ENCODE results near the gene DLST. TPM values are rescaled to one million over a fixed set of nuclear protein-coding genes. Genes with fewer than 3 reads are reported as not detected.

DLST gene
- total and polyA plus RNA-seq, 11 donors: 75.7 to 251 (median 190) TPM

GRCh38 chr14:74902941-74903705 is 21.4 kb downstream of the DLST start:
- no peak overlapping the region for H3K4me3 ChIP-seq

GRCh38 chr14:74904635-74905503 is 23.2 kb downstream of the DLST start:
- intact Hi-C loops (cut with DNase I): loop anchor here in 9 of 10 donors (1.0 to 5.0 kb wide), 3 partner anchors 43 to 44 kb away; no protein-coding TSS in a partner anchor
- Histone ChIP-seq H3K4me1 (peaks cover 11 to 53% (median 37%) of the 10 kb centered on the region in 12 donors), H3K27ac (peak overlapping the region in 1 of 12 donors; percentile 24)

More at GRCh38 chr14:74902941-74903705, 21.4 kb downstream of the DLST start:
- intact Hi-C loops (cut with DNase I): no loop called here
- TF ChIP-seq POLR2A (IDR thresholded peaks at IDR 0.05): no peak
- no peak for TF ChIP-seq CTCF (IDR thresholded peaks at IDR 0.05)
- DNase-seq (no peak), ATAC-seq (no peak)
- Histone ChIP-seq H3K36me3 (peaks cover 3 to 74% (median 67%) of the 10 kb centered on the region in 9 donors), H3K4me1 (peaks cover 11 to 41% (median 29%) of the 10 kb centered on the region in 12 donors), H3K27me3 (no peaks in the 10 kb centered on the region), H3K27ac (no peak overlapping the region), H3K9me3 (no peaks in the 10 kb centered on the region)
- WGBS, 4 donors: 59 to 67% (median 65%) methylated on average over 7 to 10 of the region's 10 CpGs

GRCh38 chr14:74905595-74906142 is 24.0 kb downstream of the DLST start:
- H3K27ac ChIP-seq: peak overlapping the region in 3 of 12 donors; percentile 24 to 34 (median 27)

More at GRCh38 chr14:74904635-74905503, 23.2 kb downstream of the DLST start:
- Histone ChIP-seq H3K4me3 (no peak overlapping the region), H3K27me3 (no peaks in the 10 kb centered on the region), H3K36me3 (peaks cover 3 to 56% (median 50%) of the 10 kb centered on the region in 9 donors), H3K9me3 (no peaks in the 10 kb centered on the region)
- TF ChIP-seq POLR2A (IDR thresholded peaks at IDR 0.05) (no peak), CTCF (IDR thresholded peaks at IDR 0.05) (no peak)
- ATAC-seq: no peak
- 77 to 83% (median 79%) methylated on average over 6 of the region's 6 CpGs for WGBS, 4 donors
- no peak for DNase-seq

More at GRCh38 chr14:74905595-74906142, 24.0 kb downstream of the DLST start:
- no peak overlapping the region for H3K4me3 ChIP-seq
- intact Hi-C loops (cut with DNase I): loop anchor here in 9 of 10 donors (1.0 to 5.0 kb wide), 3 partner anchors 43 to 45 kb away; no protein-coding TSS in a partner anchor
- 40 to 51% (median 47%) methylated on average over 13 to 14 of the region's 14 CpGs for WGBS, 4 donors
- H3K4me1 ChIP-seq: peaks cover 11 to 53% (median 38%) of the 10 kb centered on the region in 12 donors
- DNase-seq: peak; percentile 68 to 87 (median 75)
- peak; percentile 23 to 56 (median 46) for ATAC-seq
- H3K9me3 ChIP-seq: no peaks in the 10 kb centered on the region
- peaks cover 3 to 48% (median 42%) of the 10 kb centered on the region in 9 donors for H3K36me3 ChIP-seq
- TF ChIP-seq POLR2A (IDR thresholded peaks at IDR 0.05): peak in 1 of 2 donors; percentile 20
- TF ChIP-seq CTCF (IDR thresholded peaks at IDR 0.05): peak; percentile 84 to 95 (median 92)
- H3K27me3 ChIP-seq: no peaks in the 10 kb centered on the region
